Stimulated activated CD8-positive, alpha-beta memory T cell treated with anti-CD3 and anti-CD28 coated beads, Interleukin-7, amount 100 ng/mL, for 4 hours (primary cell): ENCODE data around the gene SLC25A6.
"Not testable (repeated sequence)": the region's sequence is repeated elsewhere in the genome, so short reads cannot be mapped to it uniquely, and the experiment has no call there.

Source experiments
- DNase-seq, 2 donors: peaks; one replicate each; pipeline ENCODE4 v3.0.0-alpha.2; 2020; ENCODE audit warnings: low read depth in 2 of 2

The SLC25A6 gene

GRCh38 chrX:1354036-1355019 lies 37.6 kb downstream of the SLC25A6 start:
- no peak for DNase-seq

DNA sequence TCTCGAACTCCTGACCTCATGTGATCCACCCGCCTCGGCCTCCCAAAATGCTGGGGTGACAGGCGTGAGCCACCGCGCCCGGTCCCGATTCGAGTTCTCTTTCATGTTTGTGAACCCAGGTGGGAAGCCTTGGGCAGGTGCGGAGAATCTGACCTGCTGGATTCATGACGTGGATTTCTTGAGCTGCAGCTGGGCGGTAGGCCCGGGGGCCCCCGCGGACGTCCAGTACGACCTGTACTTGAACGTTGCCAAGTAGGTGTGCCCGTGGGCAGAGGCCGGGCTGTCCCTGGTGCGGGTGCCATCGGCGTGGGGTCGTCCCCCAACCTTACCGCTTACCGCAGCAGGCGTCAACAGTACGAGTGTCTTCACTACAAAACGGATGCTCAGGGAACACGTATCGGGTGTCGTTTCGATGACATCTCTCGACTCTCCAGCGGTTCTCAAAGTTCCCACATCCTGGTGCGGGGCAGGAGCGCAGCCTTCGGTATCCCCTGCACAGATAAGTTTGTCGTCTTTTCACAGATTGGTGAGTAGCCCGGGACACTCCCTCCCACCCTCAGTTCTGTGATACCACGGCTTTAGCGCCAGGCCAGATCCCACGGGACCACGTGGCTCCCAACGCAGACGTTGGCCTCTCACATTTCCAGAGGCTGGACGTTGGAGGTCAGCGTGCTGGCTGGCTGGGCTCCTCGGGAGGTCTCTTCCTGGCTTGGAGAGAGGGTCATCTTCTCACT lies 39.8 kb downstream of the SLC25A6 start:
- no peak for DNase-seq

DNA sequence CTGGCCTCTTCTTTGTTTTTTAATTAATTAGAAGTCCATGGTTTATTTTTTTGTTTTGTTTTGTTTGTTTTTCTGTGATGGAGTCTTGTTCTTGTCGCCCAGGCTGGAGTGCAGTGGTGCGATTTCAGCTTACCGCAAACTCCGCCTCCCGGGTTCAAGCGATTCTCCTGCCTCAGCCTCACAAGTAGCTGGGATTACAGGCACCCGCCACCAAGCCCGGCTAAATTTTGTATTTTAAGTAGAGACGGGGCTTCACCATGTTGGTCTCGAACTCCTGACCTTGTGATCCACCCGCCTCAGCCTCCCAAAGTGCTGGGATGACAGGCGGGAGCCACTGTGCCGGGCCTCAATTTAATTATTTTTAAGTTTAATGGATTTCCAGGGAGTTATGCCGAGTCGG lies 42.3 kb downstream of the SLC25A6 start:
- DNase-seq: not testable (repeated sequence)

DNA sequence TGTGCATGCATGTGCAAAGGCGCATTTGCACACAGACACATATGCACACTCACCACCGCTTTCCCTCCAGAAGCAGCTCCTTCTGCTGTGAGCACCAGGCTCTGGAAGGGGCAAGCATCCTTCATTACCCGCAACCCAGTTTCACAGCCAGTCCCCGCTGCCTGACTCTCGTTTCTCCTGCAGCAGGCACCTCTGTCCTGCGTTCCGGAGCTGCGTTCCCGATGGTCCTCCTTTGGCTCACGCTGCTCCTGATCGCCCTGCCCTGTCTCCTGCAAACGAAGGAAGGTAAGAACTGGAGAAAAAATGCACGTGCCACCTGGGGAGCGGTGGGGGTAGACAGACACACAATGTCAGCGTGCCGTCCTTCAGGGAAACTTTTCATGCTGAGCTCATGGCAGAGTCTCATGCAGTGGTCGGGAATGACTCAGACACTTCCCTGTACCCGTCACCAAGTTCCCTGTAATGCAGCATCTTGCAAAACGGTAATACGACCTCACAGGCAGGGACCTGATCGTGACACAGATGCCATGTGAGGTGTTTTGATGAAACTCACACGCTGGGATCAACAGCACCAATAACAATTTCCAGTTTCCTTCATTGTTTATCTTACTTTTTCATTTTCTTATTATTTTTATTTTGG lies 50.2 kb downstream of the SLC25A6 start:
- no peak for DNase-seq

DNA sequence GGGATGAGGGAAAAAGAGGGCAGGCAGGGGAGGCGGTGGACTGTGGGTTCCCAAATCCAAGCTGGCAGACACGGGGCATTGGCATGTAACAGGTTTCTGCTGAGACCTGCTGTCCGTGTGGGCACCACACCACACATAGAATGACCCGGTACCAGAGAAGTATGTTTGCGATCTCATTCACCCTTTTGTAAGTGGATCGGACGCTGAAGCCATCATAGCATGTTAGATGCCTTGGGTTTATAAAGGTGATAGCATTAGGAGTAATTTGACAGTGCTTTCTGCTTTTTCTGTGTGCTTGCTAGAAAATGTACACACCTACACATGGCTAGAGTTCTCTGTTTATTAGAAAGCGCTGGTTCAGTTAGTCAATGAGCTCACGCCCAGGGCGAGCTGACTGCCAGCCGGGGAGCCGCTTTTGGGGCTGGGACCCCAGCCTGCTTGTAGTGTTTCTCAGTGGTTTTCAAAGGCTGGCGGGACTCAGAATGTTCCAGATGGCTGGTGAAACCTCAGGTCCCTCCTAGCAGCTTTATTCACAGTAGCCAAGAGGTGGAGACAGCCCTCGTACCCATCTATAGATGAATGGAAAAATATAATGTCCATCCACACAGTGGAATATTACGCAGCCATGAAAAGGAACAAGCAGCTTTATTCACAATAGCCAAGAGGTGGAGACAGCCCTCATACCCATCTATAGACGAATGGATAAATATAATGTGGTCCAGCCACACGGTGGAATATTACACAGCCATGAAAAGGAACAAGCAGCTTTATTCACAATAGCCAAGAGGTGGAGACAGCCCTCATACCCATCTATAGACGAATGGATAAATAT lies 54.7 kb downstream of the SLC25A6 start:
- DNase-seq: no peak

- DNase-seq: no peak
These were observed 55.5 kb downstream of the SLC25A6 start, which contains the start of gene IL3RA for GRCh38 chrX:1336331-1336943. Gene IL3RA (plus strand): TSS chrX:1336785. CDS start chrX:1341766, 4,981 bp downstream.
